ENCODE results near the gene SNX9. TPM values are rescaled to one million over a fixed set of nuclear protein-coding genes. Genes with fewer than 3 reads are reported as not detected.

Gene SNX9
- total and polyA plus RNA-seq, 10 of the 15 experiments (the other 5 are each of a cell fraction or from before 2014, with no cell fraction given) = 0.03 to 2.0 (median 0.37) TPM

DNA sequence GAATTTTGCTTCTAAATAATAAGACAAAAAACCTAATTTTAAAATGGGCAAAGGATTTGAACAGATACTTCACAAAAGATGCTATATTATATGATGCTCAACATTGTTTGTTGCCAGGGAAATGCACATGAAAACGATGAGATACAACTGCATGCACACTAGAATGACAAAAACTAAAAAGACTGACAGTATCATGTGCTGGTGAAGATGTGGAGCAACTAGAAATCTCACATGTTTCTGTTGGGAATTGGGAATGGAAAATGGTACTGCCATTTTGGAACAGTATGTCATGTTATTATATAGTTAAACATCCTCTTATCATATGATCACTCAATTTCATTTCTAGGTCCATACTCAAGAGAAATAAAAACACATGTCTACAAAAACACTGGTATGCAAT is 13.4 kb upstream of the SNX9 start:
- POLR2A ChIA-PET = no interaction called here
- Histone ChIP-seq H3K79me2 (ENCODE audit: control insufficient read depth, insufficient read depth, low read length) (no peaks in the 10 kb centered on the region), H3K27me3 (replicated peaks in 1 of 2; ENCODE audit: control insufficient read depth in 2 of 2, insufficient read depth in 2 of 2, low read length in 1 of 2) (peaks cover 0 to 2% of the 10 kb centered on the region in 2 experiments; a peak in 3 of 4 replicates), H3K9ac (ENCODE audit: control insufficient read depth, insufficient read depth, low read length) (no peak overlapping the region), H4K20me1 (ENCODE audit: control insufficient read depth, insufficient read depth) (no peaks in the 10 kb centered on the region), H3K9me3 (replicated peaks; ENCODE audit: control insufficient read depth, insufficient read depth, low read length) (peaks cover 2% of the 10 kb centered on the region; the same call in 1 of the 3 replicates), H2AFZ (ENCODE audit: control insufficient read depth, low read depth, low read length) (no peak overlapping the region), H3K36me3 (ENCODE audit: control insufficient read depth in 2 of 2, insufficient read depth in 2 of 2, low read length in 1 of 2) (no peaks in the 10 kb centered on the region), H3K27ac (ENCODE audit: control insufficient read depth, insufficient read depth) (no peak overlapping the region), H3K4me1 (ENCODE audit: control insufficient read depth, insufficient read depth, low read length) (no peaks in the 10 kb centered on the region), H3K4me2 (ENCODE audit: control insufficient read depth, insufficient read depth) (no peak overlapping the region), H3K4me3 (no peak overlapping the region)
- in situ Hi-C loops (cut with MboI) (no loop called here), intact Hi-C loops (cut with micrococcal nuclease; ENCODE audit: unreplicated experiment) (no loop called here)
- SMC1A ChIA-PET (ENCODE audit: uncharacterized antibody, unreplicated experiment) = interaction anchor here (1.0 to 1.1 kb wide), 2 partner anchors 19 to 20 kb away, joined by 3 read pairs; no protein-coding TSS in a partner anchor
- DNase-seq (ENCODE audit: low read depth, low spot score) = no peak
- BruUV-seq (replicated peaks) = no TSS peak
- CTCF ChIA-PET = no interaction called here
- no peak for ATAC-seq
- FAIRE-seq = no peak
- TF ChIP-seq ZNF384 (IDR thresholded peaks at IDR 0.05; ENCODE audit: borderline replicate concordance, low read depth, low read length) = no peak
- TF ChIP-seq, protein P1, sequence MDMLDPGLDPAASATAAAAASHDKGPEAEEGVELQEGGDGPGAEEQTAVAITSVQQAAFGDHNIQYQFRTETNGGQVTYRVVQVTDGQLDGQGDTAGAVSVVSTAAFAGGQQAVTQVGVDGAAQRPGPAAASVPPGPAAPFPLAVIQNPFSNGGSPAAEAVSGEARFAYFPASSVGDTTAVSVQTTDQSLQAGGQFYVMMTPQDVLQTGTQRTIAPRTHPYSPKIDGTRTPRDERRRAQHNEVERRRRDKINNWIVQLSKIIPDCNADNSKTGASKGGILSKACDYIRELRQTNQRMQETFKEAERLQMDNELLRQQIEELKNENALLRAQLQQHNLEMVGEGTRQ (IDR thresholded peaks at IDR 0.05; ENCODE audit: borderline replicate concordance, low read depth, low read length) = no peak
- no peak for TF ChIP-seq NFIC (IDR thresholded peaks at IDR 0.05; ENCODE audit: low read depth, low read length)
- TF ChIP-seq NFYB (IDR thresholded peaks at IDR 0.05; ENCODE audit: insufficient read depth, low read depth, low read length) = no peak
- no peak for TF ChIP-seq RAD21 (IDR thresholded peaks at IDR 0.05; ENCODE audit: insufficient read depth, low read depth, low read length)
- TF ChIP-seq SPI1 (IDR thresholded peaks at IDR 0.05; ENCODE audit: borderline replicate concordance, insufficient read depth, low read depth, low read length) = no peak
- TF ChIP-seq, protein P2, sequence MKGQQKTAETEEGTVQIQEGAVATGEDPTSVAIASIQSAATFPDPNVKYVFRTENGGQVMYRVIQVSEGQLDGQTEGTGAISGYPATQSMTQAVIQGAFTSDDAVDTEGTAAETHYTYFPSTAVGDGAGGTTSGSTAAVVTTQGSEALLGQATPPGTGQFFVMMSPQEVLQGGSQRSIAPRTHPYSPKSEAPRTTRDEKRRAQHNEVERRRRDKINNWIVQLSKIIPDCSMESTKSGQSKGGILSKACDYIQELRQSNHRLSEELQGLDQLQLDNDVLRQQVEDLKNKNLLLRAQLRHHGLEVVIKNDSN (IDR thresholded peaks at IDR 0.05; ENCODE audit: borderline replicate concordance, extremely low read length, insufficient read depth, low read depth, low read length) = no peak
- TF ChIP-seq MTA2 (IDR thresholded peaks at IDR 0.05; ENCODE audit: low read depth) = no peak
- no peak for TF ChIP-seq EZH2 (IDR thresholded peaks at IDR 0.05; ENCODE audit: borderline replicate concordance, control insufficient read depth, low read depth, low read length)
- TF ChIP-seq, protein P3, sequence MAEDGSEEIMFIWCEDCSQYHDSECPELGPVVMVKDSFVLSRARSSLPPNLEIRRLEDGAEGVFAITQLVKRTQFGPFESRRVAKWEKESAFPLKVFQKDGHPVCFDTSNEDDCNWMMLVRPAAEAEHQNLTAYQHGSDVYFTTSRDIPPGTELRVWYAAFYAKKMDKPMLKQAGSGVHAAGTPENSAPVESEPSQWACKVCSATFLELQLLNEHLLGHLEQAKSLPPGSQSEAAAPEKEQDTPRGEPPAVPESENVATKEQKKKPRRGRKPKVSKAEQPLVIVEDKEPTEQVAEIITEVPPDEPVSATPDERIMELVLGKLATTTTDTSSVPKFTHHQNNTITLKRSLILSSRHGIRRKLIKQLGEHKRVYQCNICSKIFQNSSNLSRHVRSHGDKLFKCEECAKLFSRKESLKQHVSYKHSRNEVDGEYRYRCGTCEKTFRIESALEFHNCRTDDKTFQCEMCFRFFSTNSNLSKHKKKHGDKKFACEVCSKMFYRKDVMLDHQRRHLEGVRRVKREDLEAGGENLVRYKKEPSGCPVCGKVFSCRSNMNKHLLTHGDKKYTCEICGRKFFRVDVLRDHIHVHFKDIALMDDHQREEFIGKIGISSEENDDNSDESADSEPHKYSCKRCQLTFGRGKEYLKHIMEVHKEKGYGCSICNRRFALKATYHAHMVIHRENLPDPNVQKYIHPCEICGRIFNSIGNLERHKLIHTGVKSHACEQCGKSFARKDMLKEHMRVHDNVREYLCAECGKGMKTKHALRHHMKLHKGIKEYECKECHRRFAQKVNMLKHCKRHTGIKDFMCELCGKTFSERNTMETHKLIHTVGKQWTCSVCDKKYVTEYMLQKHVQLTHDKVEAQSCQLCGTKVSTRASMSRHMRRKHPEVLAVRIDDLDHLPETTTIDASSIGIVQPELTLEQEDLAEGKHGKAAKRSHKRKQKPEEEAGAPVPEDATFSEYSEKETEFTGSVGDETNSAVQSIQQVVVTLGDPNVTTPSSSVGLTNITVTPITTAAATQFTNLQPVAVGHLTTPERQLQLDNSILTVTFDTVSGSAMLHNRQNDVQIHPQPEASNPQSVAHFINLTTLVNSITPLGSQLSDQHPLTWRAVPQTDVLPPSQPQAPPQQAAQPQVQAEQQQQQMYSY (CRISPR knock-in tag; IDR thresholded peaks at IDR 0.05) = no peak
- RAD21 ChIA-PET (ENCODE audit: unreplicated experiment) = no interaction called here
- 3% methylated on average over 1 of the region's 1 CpG for WGBS (ENCODE audit: insufficient coverage, insufficient replicate concordance, low lambda C conversion rate, missing lambda C conversion rate)
